Ectodermal cell (in vitro differentiated cells): ENCODE data around the gene MAML2.

Source experiments
- H3K27ac ChIP-seq: 2 replicates; pipeline ENCODE4 v1.7.0; 2013; ENCODE audit warnings: mild to moderate bottlenecking, low read depth, low read length; ENCODE audit not compliant: insufficient read depth, poor library complexity, severe bottlenecking
- H3K27me3 ChIP-seq: 2 replicates; pipeline ENCODE4 v1.7.0; 2013; ENCODE audit warnings: mild to moderate bottlenecking, low read length; ENCODE audit not compliant: insufficient read depth, control insufficient read depth, poor library complexity, severe bottlenecking
- H3K36me3 ChIP-seq: one replicate; pipeline ENCODE4 v1.7.0; 2013; ENCODE audit warnings: low read length; ENCODE audit not compliant: control insufficient read depth, insufficient read depth
- H3K4me1 ChIP-seq: one replicate; pipeline ENCODE4 v1.7.0; 2013; ENCODE audit warnings: low read length; ENCODE audit not compliant: control insufficient read depth, insufficient read depth
- H3K4me3 ChIP-seq: 2 replicates; pipeline ENCODE4 v1.7.0; 2013; ENCODE audit warnings: low read depth, low read length, control low read depth; ENCODE audit not compliant: insufficient read depth
- H3K9me3 ChIP-seq: 2 replicates; pipeline ENCODE4 v1.7.0; 2013; ENCODE audit warnings: mild to moderate bottlenecking, low read length, moderate library complexity; ENCODE audit not compliant: control insufficient read depth
- WGBS, 2 experiments: methylation state at CpG; one replicate each; pipeline ENCODE4 v1.1.7; 2013; ENCODE audit warnings: missing lambda C conversion rate in 2 of 2; 5-methylcytosine and 5-hydroxymethylcytosine counted together

The MAML2 gene

GRCh38 chr11:96013461-96014213, 329.4 kb downstream of the MAML2 start:
- H3K27me3 ChIP-seq, result no peaks in the 10 kb centered on the region
- no peaks in the 10 kb centered on the region for H3K36me3 ChIP-seq
- no peak overlapping the region for H3K4me3 ChIP-seq
- no peak overlapping the region for H3K27ac ChIP-seq
- H3K4me1 ChIP-seq, result no peaks in the 10 kb centered on the region
- 71 to 73% methylated on average over 17 of the region's 17 CpGs for WGBS, 2 experiments
- no peaks in the 10 kb centered on the region for H3K9me3 ChIP-seq

- no peaks in the 10 kb centered on the region for H3K4me1 ChIP-seq
- no peaks in the 10 kb centered on the region for H3K27me3 ChIP-seq
- no peak overlapping the region for H3K4me3 ChIP-seq
- no peak overlapping the region for H3K27ac ChIP-seq
- H3K9me3 ChIP-seq, result no peaks in the 10 kb centered on the region
- no peaks in the 10 kb centered on the region for H3K36me3 ChIP-seq
- 59 to 60% methylated on average over 7 to 8 of the region's 8 CpGs for WGBS, 2 experiments
These were observed 330.7 kb downstream of the MAML2 start for GRCh38 chr11:96012086-96012824.

- Histone ChIP-seq H3K27me3 (no peaks in the 10 kb centered on the region), H3K36me3 (no peaks in the 10 kb centered on the region), H3K4me1 (no peaks in the 10 kb centered on the region), H3K27ac (no peak overlapping the region), H3K4me3 (no peak overlapping the region), H3K9me3 (no peaks in the 10 kb centered on the region)
These were observed 332.3 kb downstream of the MAML2 start for GRCh38 chr11:96010683-96011082.

GRCh38 chr11:96008161-96008720, 334.8 kb downstream of the MAML2 start:
- no peak overlapping the region for H3K4me3 ChIP-seq
- no peaks in the 10 kb centered on the region for H3K36me3 ChIP-seq
- H3K4me1 ChIP-seq, result no peaks in the 10 kb centered on the region
- H3K27me3 ChIP-seq, result no peaks in the 10 kb centered on the region
- H3K9me3 ChIP-seq, result no peaks in the 10 kb centered on the region
- 72 to 74% methylated on average over 2 to 3 of the region's 3 CpGs for WGBS, 2 experiments
- no peak overlapping the region for H3K27ac ChIP-seq

- no peak overlapping the region for H3K27ac ChIP-seq
- H3K27me3 ChIP-seq, result no peaks in the 10 kb centered on the region
- no peaks in the 10 kb centered on the region for H3K36me3 ChIP-seq
- H3K4me3 ChIP-seq, result no peak overlapping the region
- H3K4me1 ChIP-seq, result no peaks in the 10 kb centered on the region
- no peaks in the 10 kb centered on the region for H3K9me3 ChIP-seq
These were observed 337.0 kb downstream of the MAML2 start for GRCh38 chr11:96006037-96006436.

DNA sequence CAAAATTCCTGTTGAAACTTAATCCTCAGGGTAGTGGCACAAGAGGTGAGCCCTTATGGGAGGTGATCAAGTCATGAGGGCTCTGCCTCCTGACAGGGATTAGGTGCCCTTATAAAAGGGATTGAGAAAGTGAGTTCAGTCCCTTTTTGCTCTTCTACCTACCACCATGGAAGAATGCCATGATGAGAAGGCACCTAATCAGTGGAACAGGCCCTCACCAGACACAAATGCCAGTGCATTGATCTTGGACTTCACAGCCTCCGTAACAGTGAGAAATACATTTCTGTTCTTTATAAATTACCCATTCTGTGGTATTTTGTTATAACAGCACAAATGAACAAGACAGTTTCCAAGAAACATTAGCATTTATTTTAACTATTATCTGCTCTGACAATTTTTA, 338.1 kb downstream of the MAML2 start:
- Histone ChIP-seq H3K4me3 (no peak overlapping the region), H3K27ac (no peak overlapping the region), H3K4me1 (no peaks in the 10 kb centered on the region), H3K9me3 (no peaks in the 10 kb centered on the region), H3K27me3 (no peaks in the 10 kb centered on the region), H3K36me3 (no peaks in the 10 kb centered on the region)
- WGBS, 2 experiments, result 86 to 88% methylated on average over 1 of the region's 1 CpG

- H3K9me3 ChIP-seq, result no peaks in the 10 kb centered on the region
- H3K36me3 ChIP-seq, result no peaks in the 10 kb centered on the region
- no peaks in the 10 kb centered on the region for H3K27me3 ChIP-seq
- H3K4me1 ChIP-seq, result no peaks in the 10 kb centered on the region
- no peak overlapping the region for H3K4me3 ChIP-seq
- H3K27ac ChIP-seq, result no peak overlapping the region
- 93% methylated on average over 1 of the region's 1 CpG for WGBS, 2 experiments
These were observed 340.2 kb downstream of the MAML2 start for GRCh38 chr11:96002754-96003290.

DNA sequence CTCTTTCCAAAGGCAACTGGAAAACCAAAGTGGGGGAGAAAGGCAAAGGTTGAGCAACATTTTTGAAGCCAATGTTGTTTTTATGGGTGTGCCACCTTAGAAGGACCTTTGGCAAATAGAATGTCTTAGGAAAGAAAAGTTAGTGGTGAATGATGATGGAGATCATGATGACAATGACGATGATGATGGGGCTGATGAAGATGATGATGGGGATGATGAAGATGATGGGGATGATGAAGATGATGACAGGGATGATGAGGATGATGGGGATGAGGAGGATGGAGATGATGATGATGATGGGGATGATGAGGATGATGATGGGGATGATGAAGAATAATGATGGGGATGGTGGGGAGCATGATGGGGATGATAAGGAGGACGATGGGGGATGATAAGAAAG, 340.7 kb downstream of the MAML2 start:
- no peaks in the 10 kb centered on the region for H3K4me1 ChIP-seq
- H3K27ac ChIP-seq, result no peak overlapping the region
- no peak overlapping the region for H3K4me3 ChIP-seq
- H3K27me3 ChIP-seq, result no peaks in the 10 kb centered on the region
- H3K36me3 ChIP-seq, result no peaks in the 10 kb centered on the region
- H3K9me3 ChIP-seq, result no peaks in the 10 kb centered on the region
- 91 to 94% methylated on average over 2 of the region's 2 CpGs for WGBS, 2 experiments

DNA sequence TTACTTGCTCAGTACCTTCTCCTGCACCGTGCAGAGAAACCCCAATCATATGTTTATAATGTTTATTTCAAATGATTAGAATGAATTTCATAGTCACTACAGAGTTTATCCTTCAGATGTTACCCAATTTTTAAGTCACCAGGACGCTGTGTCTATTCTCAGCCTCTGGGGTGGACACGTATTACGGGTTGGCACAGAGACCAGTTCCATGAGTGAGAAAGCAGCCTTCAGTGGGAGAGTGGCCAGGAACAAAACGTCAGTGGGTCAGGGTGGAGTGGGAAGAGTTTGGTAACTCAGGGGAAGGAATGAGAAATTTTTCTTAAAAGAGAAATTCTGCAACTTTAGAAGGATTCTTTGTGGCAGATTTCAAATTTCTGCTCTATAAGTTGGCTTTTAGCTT, 342.0 kb downstream of the MAML2 start:
- Histone ChIP-seq H3K27ac (no peak overlapping the region), H3K36me3 (no peaks in the 10 kb centered on the region), H3K9me3 (no peaks in the 10 kb centered on the region), H3K27me3 (no peaks in the 10 kb centered on the region), H3K4me3 (no peak overlapping the region), H3K4me1 (no peaks in the 10 kb centered on the region)
- 89 to 96% methylated on average over 4 of the region's 5 CpGs for WGBS, 2 experiments

GRCh38 chr11:95999711-96000406, 343.1 kb downstream of the MAML2 start:
- no peaks in the 10 kb centered on the region for H3K9me3 ChIP-seq
- H3K4me1 ChIP-seq, result no peaks in the 10 kb centered on the region
- H3K36me3 ChIP-seq, result no peaks in the 10 kb centered on the region
- WGBS, 2 experiments, result 84 to 88% methylated on average over 8 of the region's 8 CpGs
- H3K27ac ChIP-seq, result no peak overlapping the region
- no peaks in the 10 kb centered on the region for H3K27me3 ChIP-seq
- H3K4me3 ChIP-seq, result no peak overlapping the region
